PC-9 (cell line): ENCODE measurements around the gene SDF2L1.

Experiments
- CTCF ChIP-seq: fragments of 200-600 bp; sonication (generic); conservative IDR thresholded peaks from 2 replicates; pipeline ENCODE4 v1.6.1; 2017; ENCODE audit warnings: mixed run types, antibody characterized with exemption, mild to moderate bottlenecking, moderate library complexity
- EZH2 ChIP-seq: fragments of 200-600 bp; sonication (generic); IDR thresholded peaks from 2 replicates; pipeline ENCODE4 v1.8.0; 2017; ENCODE audit warnings: antibody characterized with exemption, low read depth

GRCh38 chr22:21642584-21643448 lies 714 bp downstream of the SDF2L1 start:
- TF ChIP-seq CTCF, result peak; percentile 68
- no peak for TF ChIP-seq EZH2
